ENCODE results near the gene BICRA. TPM values are rescaled to one million over a fixed set of nuclear protein-coding genes. Genes with fewer than 3 reads are reported as not detected.

The BICRA gene
- polyA plus RNA-seq, 1 donor (not counting 4 experiments of a cell fraction or from before 2014, with no cell fraction given), result 0.42 TPM

GRCh38 chr19:47720669-47721422 is 111.9 kb downstream of the BICRA start:
- H3K9me3 ChIP-seq (ENCODE audit: control insufficient read depth, low read depth, low read length), result no peaks in the 10 kb centered on the region
- H3K9me1 ChIP-seq (ENCODE audit: control insufficient read depth, extremely low read depth, insufficient read depth, low read length), result no peaks in the 10 kb centered on the region
- no peak overlapping the region for H3K4me2 ChIP-seq (ENCODE audit: control insufficient read depth, extremely low read depth, insufficient read depth, low read depth, low read length)
- H2AFZ ChIP-seq (ENCODE audit: control insufficient read depth, low read length), result no peak overlapping the region
- no peak overlapping the region for H3K27ac ChIP-seq (ENCODE audit: control insufficient read depth, insufficient read depth, low read length)
- TF ChIP-seq EZH2 (IDR thresholded peaks at IDR 0.05; ENCODE audit: low read length), result no peak
- TF ChIP-seq, protein P1, sequence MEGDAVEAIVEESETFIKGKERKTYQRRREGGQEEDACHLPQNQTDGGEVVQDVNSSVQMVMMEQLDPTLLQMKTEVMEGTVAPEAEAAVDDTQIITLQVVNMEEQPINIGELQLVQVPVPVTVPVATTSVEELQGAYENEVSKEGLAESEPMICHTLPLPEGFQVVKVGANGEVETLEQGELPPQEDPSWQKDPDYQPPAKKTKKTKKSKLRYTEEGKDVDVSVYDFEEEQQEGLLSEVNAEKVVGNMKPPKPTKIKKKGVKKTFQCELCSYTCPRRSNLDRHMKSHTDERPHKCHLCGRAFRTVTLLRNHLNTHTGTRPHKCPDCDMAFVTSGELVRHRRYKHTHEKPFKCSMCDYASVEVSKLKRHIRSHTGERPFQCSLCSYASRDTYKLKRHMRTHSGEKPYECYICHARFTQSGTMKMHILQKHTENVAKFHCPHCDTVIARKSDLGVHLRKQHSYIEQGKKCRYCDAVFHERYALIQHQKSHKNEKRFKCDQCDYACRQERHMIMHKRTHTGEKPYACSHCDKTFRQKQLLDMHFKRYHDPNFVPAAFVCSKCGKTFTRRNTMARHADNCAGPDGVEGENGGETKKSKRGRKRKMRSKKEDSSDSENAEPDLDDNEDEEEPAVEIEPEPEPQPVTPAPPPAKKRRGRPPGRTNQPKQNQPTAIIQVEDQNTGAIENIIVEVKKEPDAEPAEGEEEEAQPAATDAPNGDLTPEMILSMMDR (optimal IDR thresholded peaks at IDR 0.05 in 1 of 3, IDR thresholded peaks at IDR 0.05 in 1 of 3, conservative IDR thresholded peaks at IDR 0.05 in 1 of 3; ENCODE audit: extremely low read depth in 1 of 3, insufficient read depth in 2 of 3, low read length in 3 of 3), result no peak
- peaks cover 3% of the 10 kb centered on the region for H4K20me1 ChIP-seq (ENCODE audit: control insufficient read depth, extremely low read depth, insufficient read depth, low read length)
- H3K9ac ChIP-seq (ENCODE audit: control insufficient read depth, extremely low read depth, insufficient read depth, low read length), result no peak overlapping the region
- no peaks in the 10 kb centered on the region for H3K27me3 ChIP-seq (ENCODE audit: control insufficient read depth, extremely low read depth, insufficient read depth, low read length)
- no peak for DNase-seq (ENCODE audit: low read depth, low spot score)
- dilution Hi-C loops (cut with MboI; ENCODE audit: extremely low pct_ligation_motif_present, low sequenced_read_pairs), result no loop called here
- peaks cover 30% of the 10 kb centered on the region for H3K79me2 ChIP-seq (ENCODE audit: control insufficient read depth, insufficient read depth, low read length)
- no peak overlapping the region for H3K4me3 ChIP-seq (ENCODE audit: control insufficient read depth in 2 of 3, extremely low read depth in 1 of 3, insufficient read depth in 2 of 3, low read depth in 1 of 3, low read length in 3 of 3)
- FAIRE-seq, result no peak
- peaks cover 22 to 39% of the 10 kb centered on the region in 2 experiments for H3K36me3 ChIP-seq (ENCODE audit: control insufficient read depth in 2 of 2, extremely low read depth in 1 of 2, insufficient read depth in 2 of 2, low read length in 2 of 2)
- H3K4me1 ChIP-seq (ENCODE audit: control insufficient read depth, extremely low read depth, insufficient read depth, low read length), result peaks cover 41% of the 10 kb centered on the region

DNA sequence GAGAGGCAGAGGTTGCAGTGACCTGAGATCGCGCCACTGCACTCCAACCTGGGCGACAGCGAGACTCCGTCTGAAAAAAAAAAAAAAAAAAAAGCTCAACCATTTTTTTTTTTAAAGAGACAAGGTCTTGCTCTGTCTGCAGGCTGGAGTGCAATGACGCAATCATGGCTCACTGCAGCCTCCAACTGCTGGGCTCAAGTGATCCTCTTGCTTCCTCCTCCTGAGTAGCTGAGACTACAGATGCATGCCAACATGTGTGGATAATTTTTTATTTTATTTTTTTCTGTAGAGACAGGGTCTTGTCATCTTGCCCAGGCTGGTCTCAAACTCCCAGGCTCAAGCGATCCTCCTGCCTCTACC is 114.6 kb downstream of the BICRA start:
- H3K9me3 ChIP-seq (ENCODE audit: control insufficient read depth, low read depth, low read length), result no peaks in the 10 kb centered on the region
- peaks cover 49% of the 10 kb centered on the region for H3K4me1 ChIP-seq (ENCODE audit: control insufficient read depth, extremely low read depth, insufficient read depth, low read length)
- H3K4me3 ChIP-seq (ENCODE audit: control insufficient read depth in 2 of 3, extremely low read depth in 1 of 3, insufficient read depth in 2 of 3, low read depth in 1 of 3, low read length in 3 of 3), result no peak overlapping the region
- no peaks in the 10 kb centered on the region for H3K27me3 ChIP-seq (ENCODE audit: control insufficient read depth, extremely low read depth, insufficient read depth, low read length)
- no peaks in the 10 kb centered on the region for H4K20me1 ChIP-seq (ENCODE audit: control insufficient read depth, extremely low read depth, insufficient read depth, low read length)
- peak overlapping the region; percentile 39 for H3K4me2 ChIP-seq (ENCODE audit: control insufficient read depth, extremely low read depth, insufficient read depth, low read depth, low read length)
- no peaks in the 10 kb centered on the region for H3K9me1 ChIP-seq (ENCODE audit: control insufficient read depth, extremely low read depth, insufficient read depth, low read length)
- peak overlapping the region; percentile 64 for H3K9ac ChIP-seq (ENCODE audit: control insufficient read depth, extremely low read depth, insufficient read depth, low read length)
- H2AFZ ChIP-seq (ENCODE audit: control insufficient read depth, low read length), result no peak overlapping the region
- dilution Hi-C loops (cut with MboI; ENCODE audit: extremely low pct_ligation_motif_present, low sequenced_read_pairs), result no loop called here
- peaks cover 16 to 37% of the 10 kb centered on the region in 2 experiments for H3K36me3 ChIP-seq (ENCODE audit: control insufficient read depth in 2 of 2, extremely low read depth in 1 of 2, insufficient read depth in 2 of 2, low read length in 2 of 2)
- H3K27ac ChIP-seq (ENCODE audit: control insufficient read depth, insufficient read depth, low read length), result peak overlapping the region; percentile 95
- peaks cover 16% of the 10 kb centered on the region for H3K79me2 ChIP-seq (ENCODE audit: control insufficient read depth, insufficient read depth, low read length)
- TF ChIP-seq EZH2 (IDR thresholded peaks at IDR 0.05; ENCODE audit: low read length), result no peak
- TF ChIP-seq, protein P1 (optimal IDR thresholded peaks at IDR 0.05 in 1 of 3, IDR thresholded peaks at IDR 0.05 in 1 of 3, conservative IDR thresholded peaks at IDR 0.05 in 1 of 3; ENCODE audit: extremely low read depth in 1 of 3, insufficient read depth in 2 of 3, low read length in 3 of 3), result no peak
- no peak for DNase-seq (ENCODE audit: low read depth, low spot score)
- no peak for FAIRE-seq

Measured in keratinocyte (primary cell).